Heart left ventricle (tissue), 11 donors: Measurements from ENCODE around the gene CDC14B. TPM values are rescaled to one million over a fixed set of nuclear protein-coding genes. Genes with fewer than 3 reads are reported as not detected.

ENCODE experiments used
- polyA plus RNA-seq, 2 donors: library from polyadenylated mRNA; stranded (reverse); fragments of 200-250 nt; gene quantifications; one replicate each; pipeline ENCODE4 v1.2.3, GENCODE V29; 2013
- total RNA-seq, 9 donors: library from RNA; depleted of rRNA in 2 of 9; stranded (reverse); fragments of >200 nt in 2 of 9; fragmentation: NEBNext Ultra II Directional in 3 of 9; extraction: Animal tissue kit (Norgen Biotek cat#: 25700) in 3 of 9; gene quantifications; one replicate each; pipeline versions ENCODE4 v1.1.0 to v1.2.4, GENCODE V29; 2016 to 2023
- donor health status: ischemic (EF 13 %, LVEDD 7.1; RV severe dilation, severe dysfunction).
- donor health status: healthy with polysubstance abuse.
- donor health status: DM: no; HTN: yes; CAD: no.
- donor health status: DM: no; HTN: no; CAD: no.
- donor health status: ischemic (EF 25% LVEDD 5.7; RV mildly dilated, moderate dysfunction).
- donor health status: healthy.
- donor health status: DM: yes; HTN: yes; CAD: no.
- donor health status: PGD.
- donor health status: nonischemic (EF 23%, LVEDD 6.1; RV moderate dilation, normal function).

Gene CDC14B
- total and polyA plus RNA-seq, 11 donors, result 5.1 to 37.0 (median 23.7) TPM

Other genes starting within 250 kb of the CDC14B start
- gene SLC35D2, start 236.1 kb downstream of the CDC14B start, total RNA-seq, result 10 to 100 TPM; 10.5 to 23.1 (median 15.9) TPM
- gene SLC35D2, start 236.1 kb downstream of the CDC14B start, polyA plus RNA-seq, result 10 to 100 TPM in 1 of 2 donors, 1 to 10 TPM in 1; 8.2 to 19.8 TPM
- gene ZNF367, start 201.5 kb downstream of the CDC14B start, total RNA-seq, result 1 to 10 TPM; 2.4 to 5.9 (median 3.2) TPM
- 1 to 10 TPM in 1 of 2 donors, under 1 TPM in 1; 0.91 to 4.4 TPM for gene ZNF367, start 201.5 kb downstream of the CDC14B start, polyA plus RNA-seq
- 10 to 100 TPM; 17.8 to 35.7 (median 25.9) TPM for gene HABP4, start 169.7 kb downstream of the CDC14B start, total RNA-seq
- gene HABP4, start 169.7 kb downstream of the CDC14B start, polyA plus RNA-seq, result 10 to 100 TPM; 21.6 to 28.6 TPM
- 10 to 100 TPM; 18.7 to 41.1 (median 24.6) TPM for gene PRXL2C, start 35.5 kb upstream of the CDC14B start, total RNA-seq
- 10 to 100 TPM; 10.6 to 14.7 TPM for gene PRXL2C, start 35.5 kb upstream of the CDC14B start, polyA plus RNA-seq
- 10 to 100 TPM in 2 of 9 donors, 1 to 10 TPM in 7; 5.2 to 12.3 (median 7.9) TPM for gene ZNF510, start 158.2 kb upstream of the CDC14B start, total RNA-seq
- gene ZNF510, start 158.2 kb upstream of the CDC14B start, polyA plus RNA-seq, result 1 to 10 TPM; 2.4 to 3.3 TPM
- 1 to 10 TPM; 2.3 to 4.4 (median 2.9) TPM for gene ZNF782, start 234.7 kb upstream of the CDC14B start, total RNA-seq
- 1 to 10 TPM in 1 of 2 donors, under 1 TPM in 1; 0.84 to 1.1 TPM for gene ZNF782, start 234.7 kb upstream of the CDC14B start, polyA plus RNA-seq